ENCODE results near the gene RAD23A. TPM values are rescaled to one million over a fixed set of nuclear protein-coding genes. Genes with fewer than 3 reads are reported as not detected.

Gene RAD23A
- total and polyA plus RNA-seq, 9 of the 15 experiments (the other 6 are each of a cell fraction or from before 2014, with no cell fraction given) = 9.5 to 181 (median 101) TPM

DNA sequence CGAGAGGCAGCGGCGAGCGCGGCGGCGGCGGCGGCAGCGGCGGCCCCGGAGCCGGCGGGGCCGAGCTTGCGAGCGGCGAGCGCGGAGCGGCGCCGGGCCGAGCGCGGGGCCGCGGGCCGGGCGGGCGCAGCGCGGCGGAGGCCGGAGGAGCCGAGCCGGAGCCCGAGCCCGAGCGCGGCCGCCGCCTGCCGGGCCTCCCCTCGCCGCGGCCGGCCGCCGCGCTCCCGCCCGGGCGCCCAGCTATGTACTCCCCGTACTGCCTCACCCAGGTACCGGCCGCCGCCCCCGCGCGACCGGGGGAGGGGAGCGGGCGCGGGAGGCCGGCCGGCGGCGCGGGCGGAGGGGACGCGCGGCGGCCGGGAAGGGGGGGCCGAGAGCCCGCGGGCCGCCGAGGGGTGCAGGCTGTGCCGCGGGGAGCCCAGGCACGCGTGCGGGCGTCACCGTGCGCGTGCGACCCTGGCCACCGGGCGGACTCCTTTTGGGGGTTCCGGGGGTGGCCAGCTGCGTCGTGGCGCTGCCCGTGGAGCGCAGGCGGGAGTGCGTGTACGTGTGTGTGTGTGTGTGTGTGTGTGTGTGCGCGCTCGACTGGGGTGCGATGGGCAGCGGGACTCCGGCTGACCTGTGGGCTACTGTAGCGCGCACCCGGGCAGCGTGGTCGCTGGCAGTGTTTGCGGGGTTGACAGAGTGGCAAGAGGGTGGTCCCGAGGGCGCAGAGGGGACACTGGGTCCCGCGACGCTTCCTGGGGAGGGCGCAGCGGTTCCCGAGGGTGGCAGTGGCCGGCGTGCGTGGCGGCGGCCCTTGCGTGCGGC, 50.1 kb downstream of the RAD23A start (continued):
- TF ChIP-seq PHF8 (IDR thresholded peaks at IDR 0.05; ENCODE audit: borderline replicate concordance, low read length) (peak; percentile 50; the same call in 1 of the 2 replicates), KDM2B (CRISPR knock-in tag; IDR thresholded peaks at IDR 0.05) (peak; percentile 52; the same call in 1 of the 2 replicates), GATAD2A (IDR thresholded peaks at IDR 0.05) (peak; percentile 59; the same call in 1 of the 2 replicates), CXXC5 (CRISPR knock-in tag; IDR thresholded peaks at IDR 0.05) (peak; percentile 76), HDAC1 (IDR thresholded peaks at IDR 0.05) (peak in 1 of 2 experiments; percentile 48; a peak in 2 of 4 replicates), IRF2 (CRISPR knock-in tag; IDR thresholded peaks at IDR 0.05) (0 out of 2 replicates have a peak, but pooled peaks have one; percentile 49), ETV1 (tag; conservative IDR thresholded peaks at IDR 0.05; ENCODE audit: low read depth) (no peak), MTA3 (IDR thresholded peaks at IDR 0.05; ENCODE audit: borderline replicate concordance) (peak; percentile 37; the same call in 1 of the 2 replicates), HDAC6 (IDR thresholded peaks at IDR 0.05; ENCODE audit: low read depth, low read length) (0 out of 2 replicates have a peak, but pooled peaks have one; percentile 59), SIN3B (IDR thresholded peaks at IDR 0.05; ENCODE audit: low read depth) (peak; percentile 41; the same call in 1 of the 2 replicates)
- TF ChIP-seq, protein P1, sequence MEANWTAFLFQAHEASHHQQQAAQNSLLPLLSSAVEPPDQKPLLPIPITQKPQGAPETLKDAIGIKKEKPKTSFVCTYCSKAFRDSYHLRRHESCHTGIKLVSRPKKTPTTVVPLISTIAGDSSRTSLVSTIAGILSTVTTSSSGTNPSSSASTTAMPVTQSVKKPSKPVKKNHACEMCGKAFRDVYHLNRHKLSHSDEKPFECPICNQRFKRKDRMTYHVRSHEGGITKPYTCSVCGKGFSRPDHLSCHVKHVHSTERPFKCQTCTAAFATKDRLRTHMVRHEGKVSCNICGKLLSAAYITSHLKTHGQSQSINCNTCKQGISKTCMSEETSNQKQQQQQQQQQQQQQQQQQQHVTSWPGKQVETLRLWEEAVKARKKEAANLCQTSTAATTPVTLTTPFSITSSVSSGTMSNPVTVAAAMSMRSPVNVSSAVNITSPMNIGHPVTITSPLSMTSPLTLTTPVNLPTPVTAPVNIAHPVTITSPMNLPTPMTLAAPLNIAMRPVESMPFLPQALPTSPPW (CRISPR knock-in tag; IDR thresholded peaks at IDR 0.05) = peak; percentile 89
- TF ChIP-seq, protein P2, sequence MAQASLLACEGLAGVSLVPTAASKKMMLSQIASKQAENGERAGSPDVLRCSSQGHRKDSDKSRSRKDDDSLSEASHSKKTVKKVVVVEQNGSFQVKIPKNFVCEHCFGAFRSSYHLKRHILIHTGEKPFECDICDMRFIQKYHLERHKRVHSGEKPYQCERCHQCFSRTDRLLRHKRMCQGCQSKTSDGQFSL (CRISPR knock-in tag; IDR thresholded peaks at IDR 0.05) = peak; percentile 51
- TF ChIP-seq, protein P2 (tag; IDR thresholded peaks at IDR 0.05) = no peak
- TF ChIP-seq, protein P3, sequence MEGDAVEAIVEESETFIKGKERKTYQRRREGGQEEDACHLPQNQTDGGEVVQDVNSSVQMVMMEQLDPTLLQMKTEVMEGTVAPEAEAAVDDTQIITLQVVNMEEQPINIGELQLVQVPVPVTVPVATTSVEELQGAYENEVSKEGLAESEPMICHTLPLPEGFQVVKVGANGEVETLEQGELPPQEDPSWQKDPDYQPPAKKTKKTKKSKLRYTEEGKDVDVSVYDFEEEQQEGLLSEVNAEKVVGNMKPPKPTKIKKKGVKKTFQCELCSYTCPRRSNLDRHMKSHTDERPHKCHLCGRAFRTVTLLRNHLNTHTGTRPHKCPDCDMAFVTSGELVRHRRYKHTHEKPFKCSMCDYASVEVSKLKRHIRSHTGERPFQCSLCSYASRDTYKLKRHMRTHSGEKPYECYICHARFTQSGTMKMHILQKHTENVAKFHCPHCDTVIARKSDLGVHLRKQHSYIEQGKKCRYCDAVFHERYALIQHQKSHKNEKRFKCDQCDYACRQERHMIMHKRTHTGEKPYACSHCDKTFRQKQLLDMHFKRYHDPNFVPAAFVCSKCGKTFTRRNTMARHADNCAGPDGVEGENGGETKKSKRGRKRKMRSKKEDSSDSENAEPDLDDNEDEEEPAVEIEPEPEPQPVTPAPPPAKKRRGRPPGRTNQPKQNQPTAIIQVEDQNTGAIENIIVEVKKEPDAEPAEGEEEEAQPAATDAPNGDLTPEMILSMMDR (IDR thresholded peaks at IDR 0.05 in 2 of 3, conservative IDR thresholded peaks at IDR 0.05 in 1 of 3; ENCODE audit: insufficient read depth in 2 of 3, low read depth in 1 of 3, low read length in 3 of 3) = 0 out of 6 replicates have a peak, but pooled peaks of 1 of the 3 experiments have one; percentile 4
- TF ChIP-seq, protein P4, sequence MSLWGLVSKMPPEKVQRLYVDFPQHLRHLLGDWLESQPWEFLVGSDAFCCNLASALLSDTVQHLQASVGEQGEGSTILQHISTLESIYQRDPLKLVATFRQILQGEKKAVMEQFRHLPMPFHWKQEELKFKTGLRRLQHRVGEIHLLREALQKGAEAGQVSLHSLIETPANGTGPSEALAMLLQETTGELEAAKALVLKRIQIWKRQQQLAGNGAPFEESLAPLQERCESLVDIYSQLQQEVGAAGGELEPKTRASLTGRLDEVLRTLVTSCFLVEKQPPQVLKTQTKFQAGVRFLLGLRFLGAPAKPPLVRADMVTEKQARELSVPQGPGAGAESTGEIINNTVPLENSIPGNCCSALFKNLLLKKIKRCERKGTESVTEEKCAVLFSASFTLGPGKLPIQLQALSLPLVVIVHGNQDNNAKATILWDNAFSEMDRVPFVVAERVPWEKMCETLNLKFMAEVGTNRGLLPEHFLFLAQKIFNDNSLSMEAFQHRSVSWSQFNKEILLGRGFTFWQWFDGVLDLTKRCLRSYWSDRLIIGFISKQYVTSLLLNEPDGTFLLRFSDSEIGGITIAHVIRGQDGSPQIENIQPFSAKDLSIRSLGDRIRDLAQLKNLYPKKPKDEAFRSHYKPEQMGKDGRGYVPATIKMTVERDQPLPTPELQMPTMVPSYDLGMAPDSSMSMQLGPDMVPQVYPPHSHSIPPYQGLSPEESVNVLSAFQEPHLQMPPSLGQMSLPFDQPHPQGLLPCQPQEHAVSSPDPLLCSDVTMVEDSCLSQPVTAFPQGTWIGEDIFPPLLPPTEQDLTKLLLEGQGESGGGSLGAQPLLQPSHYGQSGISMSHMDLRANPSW (CRISPR knock-in tag; IDR thresholded peaks at IDR 0.05) = no peak
- TF ChIP-seq, protein P5, sequence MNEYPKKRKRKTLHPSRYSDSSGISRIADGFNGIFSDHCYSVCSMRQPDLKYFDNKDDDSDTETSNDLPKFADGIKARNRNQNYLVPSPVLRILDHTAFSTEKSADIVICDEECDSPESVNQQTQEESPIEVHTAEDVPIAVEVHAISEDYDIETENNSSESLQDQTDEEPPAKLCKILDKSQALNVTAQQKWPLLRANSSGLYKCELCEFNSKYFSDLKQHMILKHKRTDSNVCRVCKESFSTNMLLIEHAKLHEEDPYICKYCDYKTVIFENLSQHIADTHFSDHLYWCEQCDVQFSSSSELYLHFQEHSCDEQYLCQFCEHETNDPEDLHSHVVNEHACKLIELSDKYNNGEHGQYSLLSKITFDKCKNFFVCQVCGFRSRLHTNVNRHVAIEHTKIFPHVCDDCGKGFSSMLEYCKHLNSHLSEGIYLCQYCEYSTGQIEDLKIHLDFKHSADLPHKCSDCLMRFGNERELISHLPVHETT (CRISPR knock-in tag; conservative IDR thresholded peaks at IDR 0.05 in 1 of 2, IDR thresholded peaks at IDR 0.05 in 1 of 2) = peak in 1 of 2 experiments; percentile 51; a peak in 2 of 4 replicates

Measured in K562 (cell line).